CD14-positive monocyte (primary cell): ENCODE data around the gene TBC1D2. TPM values are rescaled to one million over a fixed set of nuclear protein-coding genes. Genes with fewer than 3 reads are reported as not detected.

Experiments
- DNase-seq, 3 donors: peaks; one replicate each; pipeline ENCODE4 v3.0.0-alpha.2; 2011 to 2022
- H2AFZ ChIP-seq: 2 replicates; pipeline ENCODE4 v1.6.0; 2012; ENCODE audit warnings: mild to moderate bottlenecking, low read depth, low read length, inconsistent platforms; ENCODE audit not compliant: insufficient read depth, poor library complexity, severe bottlenecking
- H3K27ac ChIP-seq, 2 donors: 1 replicate in 1 of 2; 2 replicates in 1 of 2; pipeline ENCODE4 v1.5.1; 2012 to 2013; ENCODE audit warnings: low read length in 2 of 2, control low read depth in 1 of 2, inconsistent platforms in 1 of 2, low read depth in 1 of 2, mild to moderate bottlenecking in 1 of 2
- H3K27me3 ChIP-seq, 2 donors: one replicate each; pipeline versions ENCODE4 v1.6.0 to v1.6.1; 2011 to 2013; ENCODE audit warnings: low read length in 2 of 2; ENCODE audit not compliant: control insufficient read depth in 2 of 2, insufficient read depth in 2 of 2
- H3K36me3 ChIP-seq, 2 donors: replicated peaks in 1 of 2; 1 replicate in 1 of 2; 2 replicates in 1 of 2; pipeline versions ENCODE4 v1.5.1 to v1.6.1; 2012 to 2013; ENCODE audit warnings: low read length in 2 of 2, control low read depth in 1 of 2, inconsistent platforms in 1 of 2, mild to moderate bottlenecking in 1 of 2; ENCODE audit not compliant: insufficient read depth in 2 of 2, control insufficient read depth in 1 of 2
- H3K4me1 ChIP-seq, 2 donors: 1 replicate in 1 of 2; 2 replicates in 1 of 2; pipeline versions ENCODE4 v1.5.1 to v1.6.1; 2012 to 2013; ENCODE audit warnings: low read length in 2 of 2, control low read depth in 1 of 2, inconsistent platforms in 1 of 2, mild to moderate bottlenecking in 1 of 2, moderate library complexity in 1 of 2; ENCODE audit not compliant: insufficient read depth in 2 of 2, control insufficient read depth in 1 of 2
- H3K4me2 ChIP-seq: replicated peaks from 2 replicates; pipeline ENCODE3; 2012; ENCODE audit warnings: low read length, moderate library complexity, mild to moderate bottlenecking; ENCODE audit not compliant: poor library complexity, severe bottlenecking; ENCODE audit errors: extremely low read depth
- H3K4me3 ChIP-seq, 3 experiments: fragments of 200-600 bp in 1 of 3; sonication (generic) in 1 of 3; replicated peaks in 1 of 3; 1 replicate in 2 of 3; 2 replicates in 1 of 3; pipeline ENCODE4 v1.5.1; 2011 to 2013; ENCODE audit warnings: low read length in 3 of 3, mild to moderate bottlenecking in 3 of 3, control low read depth in 2 of 3, low read depth in 2 of 3, inconsistent platforms in 1 of 3, moderate library complexity in 1 of 3
- H3K79me2 ChIP-seq: 2 replicates; pipeline ENCODE4 v1.6.0; 2012; ENCODE audit warnings: mild to moderate bottlenecking, control low read depth, inconsistent platforms, low read length, moderate library complexity; ENCODE audit not compliant: insufficient read depth
- H3K9ac ChIP-seq: 2 replicates; pipeline ENCODE4 v1.6.0; 2017; ENCODE audit warnings: low read length, mild to moderate bottlenecking; ENCODE audit not compliant: insufficient read depth, poor library complexity, severe bottlenecking
- H3K9me3 ChIP-seq, 2 donors: replicated peaks in 1 of 2; 1 replicate in 1 of 2; 2 replicates in 1 of 2; pipeline versions ENCODE4 v1.5.1 to v1.6.1; 2012 to 2013; ENCODE audit warnings: low read length in 2 of 2, control low read depth in 1 of 2; ENCODE audit not compliant: control insufficient read depth in 1 of 2, insufficient read depth in 1 of 2
- H4K20me1 ChIP-seq: 2 replicates; pipeline ENCODE4 v1.6.0; 2012; ENCODE audit warnings: mild to moderate bottlenecking, low read length, control low read depth, moderate library complexity; ENCODE audit not compliant: insufficient read depth
- H3K27ac Mint-ChIP-seq, 7 donors: one replicate each; pipeline ENCODE4 v1.8.0; 2020; ENCODE audit warnings: mild to moderate bottlenecking in 7 of 7, mixed read lengths in 7 of 7, moderate library complexity in 6 of 7, inconsistent platforms in 2 of 7
- H3K27me3 Mint-ChIP-seq, 3 donors: one replicate each; pipeline ENCODE4 v1.8.0; 2021 to 2022; ENCODE audit warnings: low read depth in 3 of 3, mild to moderate bottlenecking in 3 of 3, mixed read lengths in 3 of 3, moderate library complexity in 3 of 3, inconsistent platforms in 1 of 3
- H3K36me3 Mint-ChIP-seq, 2 donors: one replicate each; pipeline ENCODE4 v1.8.0; 2020; ENCODE audit warnings: mixed read lengths in 2 of 2, inconsistent platforms in 1 of 2, mild to moderate bottlenecking in 1 of 2
- H3K4me1 Mint-ChIP-seq: one replicate; pipeline ENCODE4 v1.8.0; 2020; ENCODE audit warnings: mild to moderate bottlenecking, mixed read lengths
- H3K4me3 Mint-ChIP-seq, 2 donors: one replicate each; pipeline ENCODE4 v1.8.0; 2020; ENCODE audit warnings: mild to moderate bottlenecking in 2 of 2, mixed read lengths in 2 of 2, moderate library complexity in 1 of 2
- H3K9me3 Mint-ChIP-seq, 7 donors: one replicate each; pipeline ENCODE4 v1.8.0; 2020 to 2022; ENCODE audit warnings: mixed read lengths in 7 of 7, mild to moderate bottlenecking in 6 of 7, moderate library complexity in 6 of 7, inconsistent platforms in 2 of 7
- CTCF ChIP-seq: fragments of 200-600 bp; IDR thresholded peaks from one replicate; pipeline ENCODE4 v1.8.0; 2022; ENCODE audit warnings: antibody characterized with exemption, mild to moderate bottlenecking
- WGBS: methylation state at CpG from one replicate; pipeline ENCODE4 v1.1.5; 2013; ENCODE audit warnings: missing lambda C conversion rate; ENCODE audit not compliant: insufficient coverage; 5-methylcytosine and 5-hydroxymethylcytosine counted together
- intact Hi-C, 2 donors: fragments of 100-400 bp; cut with micrococcal nuclease; formaldehyde crosslinking; loops; one replicate each; pipeline versions ENCODE4 v1.15.0 to v1.15.1; 2023
- polyA plus RNA-seq, 3 donors: library from polyadenylated mRNA; depleted of rRNA in 1 of 3; unstranded in 2 of 3; stranded (reverse) in 1 of 3; fragments of 300-500 nt in 2 of 3; fragments of >200 nt in 1 of 3; fragmentation: Illumina TruSeq in 2 of 3; gene quantifications; 1 replicate in 2 of 3; 2 replicates in 1 of 3; pipeline ENCODE4 v1.2.3, GENCODE V29; 2012 to 2021

TBC1D2 gene
- polyA plus RNA-seq, 3 donors, result 23.2 to 55.7 (median 34.4) TPM

- no peak overlapping the region for H2AFZ ChIP-seq
- peaks cover 8 to 12% of the 10 kb centered on the region in 2 donors for H3K4me1 ChIP-seq
- no peak overlapping the region for H3K4me3 ChIP-seq
- H3K9ac ChIP-seq, result no peak overlapping the region
- no peak overlapping the region for H3K4me2 ChIP-seq
- intact Hi-C loops, result no loop called here
- no peak for DNase-seq
- H3K4me3 Mint-ChIP-seq, result no peak overlapping the region
- H3K27ac ChIP-seq, result peak overlapping the region in 1 of 2 donors; percentile 35
- no peaks in the 10 kb centered on the region for H3K9me3 ChIP-seq
- H3K36me3 Mint-ChIP-seq, result peaks cover 82 to 97% of the 10 kb centered on the region in 2 donors
- TF ChIP-seq CTCF, result no peak
- H3K36me3 ChIP-seq, result peaks cover 85 to 97% of the 10 kb centered on the region in 2 donors
- H3K9me3 Mint-ChIP-seq, result no peaks in the 10 kb centered on the region
- peaks cover 17% of the 10 kb centered on the region for H3K4me1 Mint-ChIP-seq
- H3K79me2 ChIP-seq, result peaks cover 11% of the 10 kb centered on the region
- WGBS, result no CpG with 5 or more reads among the region's 1 CpG
- no peaks in the 10 kb centered on the region for H3K27me3 ChIP-seq
- H3K27ac Mint-ChIP-seq, result peak overlapping the region in 1 of 7 donors; percentile 30
- peaks cover 62% of the 10 kb centered on the region for H4K20me1 ChIP-seq
- peaks cover 0 to 1% (median 0%) of the 10 kb centered on the region in 3 donors for H3K27me3 Mint-ChIP-seq
These were observed 28.9 kb downstream of the TBC1D2 start for GRCh38 chr9:98226516-98226915.

GRCh38 chr9:98225015-98225442, 30.4 kb downstream of the TBC1D2 start:
- WGBS, result 100% methylated on average over 4 of the region's 6 CpGs
- intact Hi-C loops, result no loop called here
- Histone ChIP-seq H3K9me3 (no peaks in the 10 kb centered on the region), H3K9ac (no peak overlapping the region), H3K36me3 (peaks cover 87 to 97% of the 10 kb centered on the region in 2 donors), H4K20me1 (peaks cover 62% of the 10 kb centered on the region), H3K4me3 (no peak overlapping the region), H3K79me2 (peaks cover 11% of the 10 kb centered on the region), H3K27me3 (no peaks in the 10 kb centered on the region), H2AFZ (no peak overlapping the region), H3K27ac (peak overlapping the region in 1 of 2 donors; percentile 24), H3K4me1 (peaks cover 8 to 12% of the 10 kb centered on the region in 2 donors), H3K4me2 (no peak overlapping the region)
- DNase-seq, result no peak
- Mint-ChIP-seq H3K4me1 (peaks cover 15% of the 10 kb centered on the region), H3K4me3 (no peak overlapping the region), H3K27ac (peak overlapping the region in 1 of 7 donors; percentile 73), H3K9me3 (no peaks in the 10 kb centered on the region), H3K27me3 (peaks cover 0 to 1% (median 0%) of the 10 kb centered on the region in 3 donors), H3K36me3 (peaks cover 83 to 98% of the 10 kb centered on the region in 2 donors)
- no peak for TF ChIP-seq CTCF
